ENCODE results near the gene ASPG.

The ASPG gene

DNA sequence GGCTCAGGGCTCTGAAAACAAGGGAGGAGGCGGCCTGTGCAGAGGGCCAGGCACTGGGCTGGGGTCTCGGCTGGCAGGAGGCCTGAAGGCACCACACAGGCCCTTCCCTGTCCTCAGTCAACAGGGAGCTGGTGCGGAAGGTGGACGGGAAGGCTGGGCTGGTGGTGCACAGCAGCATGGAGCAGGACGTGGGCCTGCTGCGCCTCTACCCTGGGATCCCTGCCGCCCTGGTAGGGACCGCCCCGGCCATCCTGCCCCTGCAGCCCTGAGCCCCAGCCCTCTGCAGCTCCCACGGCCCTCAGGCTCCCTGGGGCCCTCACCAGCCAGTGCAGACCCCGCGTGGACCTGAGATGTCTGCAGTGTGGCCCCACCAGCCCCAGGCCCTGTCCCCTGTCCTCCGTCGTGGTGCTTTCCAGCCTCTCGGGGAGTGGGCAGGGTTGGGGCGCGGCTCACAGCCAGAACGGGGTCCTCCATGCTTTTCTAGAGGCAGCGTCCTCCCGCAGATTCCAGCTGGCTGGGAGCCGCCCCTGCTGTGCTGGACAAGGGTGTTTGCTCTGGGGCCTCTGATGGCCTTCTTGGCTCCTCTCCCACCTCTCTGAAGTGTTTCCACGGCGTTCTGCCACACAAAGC, 18.1 kb downstream of the ASPG start:
- H3K27me3 ChIP-seq (ENCODE audit: control insufficient read depth, insufficient read depth, low read length) = no peaks in the 10 kb centered on the region
- H3K4me1 ChIP-seq (ENCODE audit: control insufficient read depth, insufficient read depth, low read length) = no peaks in the 10 kb centered on the region
- H3K9me3 ChIP-seq (ENCODE audit: control insufficient read depth, insufficient read depth, low read length) = no peaks in the 10 kb centered on the region
- H3K36me3 ChIP-seq (ENCODE audit: control insufficient read depth, insufficient read depth, low read length) = no peaks in the 10 kb centered on the region
- no peak overlapping the region for H3K4me3 ChIP-seq (ENCODE audit: low read depth, low read length)
- no peak overlapping the region for H3K9ac ChIP-seq (ENCODE audit: low read depth, low read length)

DNA sequence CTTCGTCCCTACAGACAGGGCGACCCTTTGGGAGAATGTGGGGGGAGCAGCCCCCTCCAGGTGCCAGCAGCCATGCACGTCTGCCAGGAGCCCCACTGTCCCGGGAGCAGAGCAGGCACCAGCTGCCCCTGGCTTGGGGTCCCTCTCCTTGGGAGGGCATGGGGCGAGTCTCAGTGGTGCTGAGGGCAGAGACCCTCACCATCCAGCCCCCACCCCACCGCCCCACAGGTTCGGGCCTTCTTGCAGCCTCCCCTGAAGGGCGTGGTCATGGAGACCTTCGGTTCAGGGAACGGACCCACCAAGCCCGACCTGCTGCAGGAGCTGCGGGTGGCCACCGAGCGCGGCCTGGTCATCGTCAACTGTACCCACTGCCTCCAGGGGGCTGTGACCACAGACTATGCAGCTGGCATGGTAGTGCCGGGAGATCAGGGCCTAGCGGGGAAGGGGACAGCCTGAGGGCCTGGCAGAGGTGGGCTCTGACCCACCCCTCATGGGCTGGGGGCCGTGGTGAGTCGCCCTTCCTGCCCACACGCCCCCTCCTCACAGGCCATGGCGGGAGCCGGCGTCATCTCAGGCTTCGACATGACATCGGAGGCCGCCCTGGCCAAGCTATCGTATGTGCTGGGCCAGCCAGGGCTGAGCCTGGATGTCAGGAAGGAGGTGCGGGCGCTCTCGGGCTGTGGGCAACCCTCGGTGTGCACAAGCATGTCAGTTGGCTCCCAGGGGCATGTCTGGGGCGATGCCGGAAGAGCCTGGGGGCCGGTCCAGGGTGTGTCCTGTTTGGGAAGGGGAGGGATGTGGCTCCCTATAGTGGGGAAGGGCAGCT, 18.8 kb downstream of the ASPG start:
- Histone ChIP-seq H3K4me1 (ENCODE audit: control insufficient read depth, insufficient read depth, low read length) (no peaks in the 10 kb centered on the region), H3K4me3 (ENCODE audit: low read depth, low read length) (no peak overlapping the region), H3K36me3 (ENCODE audit: control insufficient read depth, insufficient read depth, low read length) (no peaks in the 10 kb centered on the region), H3K27me3 (ENCODE audit: control insufficient read depth, insufficient read depth, low read length) (no peaks in the 10 kb centered on the region), H3K9me3 (ENCODE audit: control insufficient read depth, insufficient read depth, low read length) (no peaks in the 10 kb centered on the region), H3K9ac (ENCODE audit: low read depth, low read length) (no peak overlapping the region)

DNA sequence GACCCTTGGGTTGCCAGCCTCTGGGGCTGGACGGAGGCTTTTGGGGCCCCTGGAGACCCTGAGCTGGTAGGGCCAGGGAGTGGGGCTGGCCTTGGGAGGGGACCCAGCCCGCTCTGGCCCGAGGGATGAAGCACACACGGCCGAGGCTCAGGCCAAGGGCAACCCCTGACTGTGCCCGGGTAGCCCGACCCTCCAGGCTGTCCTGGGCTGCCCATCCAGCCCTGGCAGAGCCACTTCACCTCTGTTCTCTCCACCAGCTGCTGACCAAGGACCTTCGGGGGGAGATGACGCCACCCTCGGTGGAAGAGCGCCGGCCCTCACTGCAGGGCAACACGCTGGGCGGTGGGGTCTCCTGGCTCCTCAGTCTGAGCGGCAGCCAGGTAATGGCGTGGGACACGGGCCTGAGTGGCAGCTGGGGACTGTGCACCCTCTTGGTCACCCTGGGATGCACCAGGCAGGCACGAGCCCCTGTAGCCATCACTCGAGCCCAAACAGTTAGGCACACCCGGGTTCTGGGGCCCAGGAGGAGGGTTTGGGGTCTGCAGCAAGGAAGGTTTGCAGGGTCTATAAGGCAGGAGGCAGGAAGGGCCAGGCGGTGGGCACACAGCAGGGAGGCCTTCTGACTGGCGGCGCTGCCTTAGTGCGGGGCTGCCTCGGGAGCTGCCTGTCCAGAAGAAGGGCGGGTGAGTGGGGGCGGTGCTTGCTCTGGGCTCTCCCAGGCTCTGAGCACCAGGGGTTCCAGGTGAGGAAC, 19.7 kb downstream of the ASPG start:
- Histone ChIP-seq H3K9me3 (ENCODE audit: control insufficient read depth, insufficient read depth, low read length) (no peaks in the 10 kb centered on the region), H3K27me3 (ENCODE audit: control insufficient read depth, insufficient read depth, low read length) (no peaks in the 10 kb centered on the region), H3K4me3 (ENCODE audit: low read depth, low read length) (no peak overlapping the region), H3K36me3 (ENCODE audit: control insufficient read depth, insufficient read depth, low read length) (no peaks in the 10 kb centered on the region), H3K9ac (ENCODE audit: low read depth, low read length) (no peak overlapping the region), H3K4me1 (ENCODE audit: control insufficient read depth, insufficient read depth, low read length) (no peaks in the 10 kb centered on the region)

DNA sequence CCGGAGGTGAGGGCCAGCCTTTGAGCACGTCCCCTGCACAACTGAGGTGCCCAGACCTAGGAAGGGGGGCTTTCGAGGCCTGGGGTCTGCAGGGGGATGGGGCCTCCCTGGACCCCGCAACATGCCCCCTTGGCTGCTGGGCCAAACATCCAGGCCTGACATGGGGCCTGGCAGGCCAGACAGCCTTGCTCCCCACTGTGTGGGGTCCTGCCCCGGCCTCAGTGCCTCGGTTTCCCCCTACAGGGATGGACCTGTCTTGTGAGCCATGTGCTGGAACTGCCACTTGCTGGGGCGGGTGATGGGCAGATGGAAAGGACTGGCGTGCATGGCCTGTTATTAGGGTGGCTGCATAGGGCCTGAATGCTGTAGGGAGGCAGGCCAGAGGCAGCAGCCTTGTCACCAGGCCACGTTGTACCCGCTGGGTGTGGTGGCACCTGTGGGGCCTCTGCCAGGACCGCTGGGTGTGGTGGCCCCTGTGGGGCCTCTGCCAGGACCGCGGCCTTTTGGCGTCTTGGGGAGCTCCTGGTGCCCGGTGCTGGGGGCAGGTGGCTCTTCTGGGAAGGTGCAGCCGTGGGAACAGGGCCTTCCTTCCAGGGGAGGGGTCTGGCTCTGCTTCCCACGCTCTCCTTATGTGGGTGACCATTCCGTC, 20.4 kb downstream of the ASPG start:
- Histone ChIP-seq H3K9ac (ENCODE audit: low read depth, low read length) (no peak overlapping the region), H3K27me3 (ENCODE audit: control insufficient read depth, insufficient read depth, low read length) (no peaks in the 10 kb centered on the region), H3K36me3 (ENCODE audit: control insufficient read depth, insufficient read depth, low read length) (no peaks in the 10 kb centered on the region), H3K9me3 (ENCODE audit: control insufficient read depth, insufficient read depth, low read length) (no peaks in the 10 kb centered on the region), H3K4me1 (ENCODE audit: control insufficient read depth, insufficient read depth, low read length) (no peaks in the 10 kb centered on the region), H3K4me3 (ENCODE audit: low read depth, low read length) (no peak overlapping the region)

DNA sequence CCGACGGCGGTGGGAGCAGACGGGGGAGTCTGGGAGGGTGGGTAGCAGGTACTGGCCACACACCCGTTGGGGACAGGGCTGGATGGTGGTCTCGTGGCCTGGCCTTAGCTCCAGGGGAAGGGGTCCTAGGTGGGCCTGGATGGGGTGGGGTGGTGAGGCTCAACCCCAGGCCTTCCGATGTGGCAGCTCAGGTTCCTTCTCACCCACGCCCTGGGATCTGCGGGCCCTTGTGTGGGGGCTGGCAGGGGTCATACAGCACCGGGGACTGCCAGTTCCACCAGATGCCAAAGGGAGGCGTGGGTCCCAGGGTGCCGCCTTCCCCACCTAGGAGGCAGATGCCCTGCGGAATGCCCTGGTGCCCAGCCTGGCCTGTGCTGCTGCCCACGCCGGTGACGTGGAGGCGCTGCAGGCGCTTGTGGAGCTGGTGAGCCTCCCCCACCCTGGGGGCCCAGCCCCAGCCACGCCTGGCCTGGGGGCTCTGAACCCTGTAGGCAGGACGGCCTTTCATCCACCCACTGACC, 21.0 kb downstream of the ASPG start:
- Histone ChIP-seq H3K27me3 (ENCODE audit: control insufficient read depth, insufficient read depth, low read length) (no peaks in the 10 kb centered on the region), H3K4me1 (ENCODE audit: control insufficient read depth, insufficient read depth, low read length) (no peaks in the 10 kb centered on the region), H3K4me3 (ENCODE audit: low read depth, low read length) (no peak overlapping the region), H3K9ac (ENCODE audit: low read depth, low read length) (no peak overlapping the region), H3K36me3 (ENCODE audit: control insufficient read depth, insufficient read depth, low read length) (no peaks in the 10 kb centered on the region), H3K9me3 (ENCODE audit: control insufficient read depth, insufficient read depth, low read length) (no peaks in the 10 kb centered on the region)

DNA sequence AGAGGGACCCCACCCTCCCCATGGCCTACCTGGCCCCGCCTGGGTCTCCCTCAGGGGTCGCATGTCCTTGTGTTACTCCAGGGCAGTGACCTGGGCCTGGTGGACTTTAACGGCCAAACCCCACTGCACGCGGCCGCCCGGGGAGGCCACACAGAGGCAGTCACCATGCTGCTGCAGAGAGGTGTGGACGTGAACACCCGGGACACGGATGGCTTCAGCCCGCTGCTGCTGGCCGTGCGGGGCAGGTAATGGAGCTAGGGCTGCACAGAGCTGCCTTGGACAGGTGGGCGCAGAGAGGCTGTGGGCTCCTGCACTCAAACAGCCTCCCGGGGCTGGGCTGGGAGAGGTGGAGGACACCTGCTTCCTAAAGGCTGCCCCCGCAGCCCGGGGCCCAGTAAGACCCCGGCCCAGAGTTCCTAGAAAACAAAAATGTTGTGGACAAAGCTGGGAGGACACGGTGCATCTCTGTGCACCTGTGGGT, 21.6 kb downstream of the ASPG start:
- no peak overlapping the region for H3K4me3 ChIP-seq (ENCODE audit: low read depth, low read length)
- no peaks in the 10 kb centered on the region for H3K9me3 ChIP-seq (ENCODE audit: control insufficient read depth, insufficient read depth, low read length)
- no peaks in the 10 kb centered on the region for H3K36me3 ChIP-seq (ENCODE audit: control insufficient read depth, insufficient read depth, low read length)
- H3K4me1 ChIP-seq (ENCODE audit: control insufficient read depth, insufficient read depth, low read length) = no peaks in the 10 kb centered on the region
- H3K9ac ChIP-seq (ENCODE audit: low read depth, low read length) = no peak overlapping the region
- H3K27me3 ChIP-seq (ENCODE audit: control insufficient read depth, insufficient read depth, low read length) = no peaks in the 10 kb centered on the region

DNA sequence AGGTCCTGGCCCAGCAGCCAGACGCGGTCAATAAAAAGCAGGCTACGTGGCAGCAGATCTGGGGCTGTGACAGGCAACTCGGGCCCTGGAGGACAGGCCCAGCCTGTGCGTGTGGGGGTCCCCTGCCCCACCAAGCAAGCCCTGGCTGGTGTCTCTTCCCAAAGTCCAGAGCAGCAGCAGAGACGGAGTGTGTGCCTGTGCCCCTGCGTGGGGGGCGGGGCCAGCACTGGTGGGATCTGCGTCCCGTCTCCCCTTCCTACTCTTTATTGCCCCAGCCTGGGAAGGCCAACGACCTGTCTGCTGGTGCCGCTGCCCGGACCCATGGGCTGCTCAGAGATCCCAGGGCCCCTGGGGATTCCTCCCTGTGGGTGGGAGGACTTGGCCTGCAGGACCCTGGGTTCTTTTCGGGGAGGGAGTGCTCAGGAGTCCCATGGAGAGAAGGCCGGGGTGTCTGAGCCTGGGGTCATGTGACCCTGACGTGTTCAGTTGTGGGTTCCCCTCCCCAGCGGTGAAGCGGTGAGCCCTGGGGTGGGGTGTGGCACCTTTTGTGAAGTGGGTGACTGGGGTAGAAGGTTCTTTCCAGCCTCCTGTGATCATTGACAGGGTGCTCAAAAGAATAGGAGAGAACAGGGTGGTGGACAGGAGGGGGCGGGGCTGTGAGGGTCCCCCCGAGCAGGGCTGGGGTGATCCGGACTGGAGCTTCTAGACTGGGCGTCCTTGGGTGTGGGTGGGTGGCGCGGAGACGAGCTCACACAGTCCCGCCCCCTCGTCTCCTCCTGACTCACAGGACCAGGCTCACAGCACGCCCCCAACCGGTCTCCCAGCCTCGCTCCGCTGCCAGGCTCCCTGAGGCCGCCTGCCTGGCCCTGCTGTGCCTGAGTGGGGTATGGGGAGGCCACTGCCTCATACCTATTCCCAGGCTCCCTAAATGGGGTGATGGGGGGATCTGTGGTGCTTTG, 22.4 kb downstream of the ASPG start:
- no peaks in the 10 kb centered on the region for H3K27me3 ChIP-seq (ENCODE audit: control insufficient read depth, insufficient read depth, low read length)
- no peaks in the 10 kb centered on the region for H3K4me1 ChIP-seq (ENCODE audit: control insufficient read depth, insufficient read depth, low read length)
- no peaks in the 10 kb centered on the region for H3K9me3 ChIP-seq (ENCODE audit: control insufficient read depth, insufficient read depth, low read length)
- H3K9ac ChIP-seq (ENCODE audit: low read depth, low read length) = no peak overlapping the region
- H3K36me3 ChIP-seq (ENCODE audit: control insufficient read depth, insufficient read depth, low read length) = no peaks in the 10 kb centered on the region
- no peak overlapping the region for H3K4me3 ChIP-seq (ENCODE audit: low read depth, low read length)

DNA sequence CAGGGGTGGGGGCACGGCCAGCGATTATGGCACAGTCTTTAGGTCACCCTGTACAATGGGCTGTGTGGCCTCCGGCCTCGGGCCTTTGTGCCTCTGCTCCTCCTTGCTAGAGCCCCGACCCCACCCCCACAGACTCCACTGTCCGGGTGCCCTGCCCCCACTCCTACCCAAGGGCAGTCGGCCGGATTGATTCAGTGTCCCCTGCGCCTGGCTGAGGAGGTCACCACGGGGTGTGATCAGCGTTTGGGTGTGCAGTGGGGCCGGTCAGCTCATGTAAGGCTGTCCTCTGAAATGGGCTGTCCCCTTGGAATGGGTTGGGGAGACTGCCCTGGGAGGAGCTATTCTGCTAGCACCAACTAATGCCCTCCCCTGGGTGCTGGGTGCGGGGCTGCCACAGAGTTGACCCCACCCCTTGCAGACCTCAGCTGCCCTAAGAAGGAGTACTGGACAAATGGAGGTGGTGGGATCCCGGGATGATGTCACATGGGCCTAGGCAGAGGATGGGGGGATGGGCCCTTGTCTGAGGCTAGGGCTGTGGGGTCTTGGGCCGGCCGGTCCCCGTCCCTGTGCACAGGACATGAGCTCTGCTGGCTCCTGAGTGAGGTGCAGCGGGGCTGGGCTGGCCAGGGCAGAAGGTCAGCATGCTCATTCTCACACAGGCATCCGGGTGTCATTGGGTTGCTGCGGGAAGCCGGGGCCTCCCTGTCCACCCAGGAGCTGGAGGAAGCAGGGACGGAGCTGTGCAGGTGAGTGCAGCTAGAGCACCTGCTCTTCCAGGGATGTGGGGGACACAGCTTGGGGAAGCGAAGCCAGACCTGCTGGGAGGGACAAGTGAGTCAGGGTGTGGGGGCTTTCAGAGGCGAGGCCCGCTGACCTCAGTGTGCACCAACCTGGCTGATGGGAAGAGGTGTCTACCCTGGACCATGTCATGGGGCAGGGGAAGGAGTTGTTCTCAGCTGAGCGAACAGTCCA, 23.4 kb downstream of the ASPG start:
- no peaks in the 10 kb centered on the region for H3K27me3 ChIP-seq (ENCODE audit: control insufficient read depth, insufficient read depth, low read length)
- H3K9ac ChIP-seq (ENCODE audit: low read depth, low read length) = no peak overlapping the region
- H3K4me3 ChIP-seq (ENCODE audit: low read depth, low read length) = no peak overlapping the region
- no peaks in the 10 kb centered on the region for H3K9me3 ChIP-seq (ENCODE audit: control insufficient read depth, insufficient read depth, low read length)
- H3K36me3 ChIP-seq (ENCODE audit: control insufficient read depth, insufficient read depth, low read length) = no peaks in the 10 kb centered on the region
- H3K4me1 ChIP-seq (ENCODE audit: control insufficient read depth, insufficient read depth, low read length) = no peaks in the 10 kb centered on the region

DNA sequence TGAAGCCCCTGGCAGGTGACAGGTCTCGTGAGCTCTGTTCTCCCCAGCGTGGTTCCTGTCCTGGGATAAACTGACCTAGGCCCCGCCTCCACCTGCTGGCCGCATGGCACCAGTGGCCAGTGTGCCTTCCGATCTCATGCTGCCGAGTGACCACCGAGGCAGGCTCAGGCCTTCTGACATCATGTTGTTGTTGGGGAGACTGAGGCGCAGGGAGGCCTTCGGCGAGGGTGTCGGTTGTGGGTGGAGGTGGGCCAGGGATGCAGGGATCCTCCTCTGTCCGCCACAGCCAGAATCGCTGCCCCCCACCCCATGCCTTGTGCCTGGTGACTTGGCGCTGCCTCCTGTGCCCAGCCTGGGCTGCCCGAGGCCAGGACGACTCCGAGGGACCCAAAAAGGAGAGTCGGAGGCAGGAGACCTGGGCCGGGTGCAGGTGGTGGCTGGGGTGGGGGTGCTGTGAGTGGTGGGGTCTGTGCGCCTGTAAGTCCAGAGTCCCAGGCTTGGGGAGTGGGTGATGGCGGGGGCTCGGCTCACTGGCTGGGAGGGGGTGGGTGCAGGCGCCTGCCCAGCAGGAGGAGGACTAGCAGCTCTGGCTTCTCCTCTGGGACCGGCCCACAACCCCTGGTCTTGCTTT, 24.3 kb downstream of the ASPG start:
- Histone ChIP-seq H3K9me3 (ENCODE audit: control insufficient read depth, insufficient read depth, low read length) (no peaks in the 10 kb centered on the region), H3K4me1 (ENCODE audit: control insufficient read depth, insufficient read depth, low read length) (no peaks in the 10 kb centered on the region), H3K4me3 (ENCODE audit: low read depth, low read length) (no peak overlapping the region), H3K9ac (ENCODE audit: low read depth, low read length) (no peak overlapping the region), H3K36me3 (ENCODE audit: control insufficient read depth, insufficient read depth, low read length) (no peaks in the 10 kb centered on the region), H3K27me3 (ENCODE audit: control insufficient read depth, insufficient read depth, low read length) (no peaks in the 10 kb centered on the region)
